SK-N-SH (cell line): Measurements from ENCODE around the gene PTCD2. TPM values are rescaled to one million over a fixed set of nuclear protein-coding genes. Genes with fewer than 3 reads are reported as not detected.

Source experiments
- CTCF ChIA-PET: fragments of 300-600, 350-600 bp; formaldehyde crosslinking; extraction: SDS; loops from one replicate; lab custom pipeline; 2021; lab: Yijun Ruan, JAX
- POLR2A ChIA-PET: fragments of 350-600 bp; sonication (Branson Sonifier 250); formaldehyde crosslinking; extraction: SDS; loops from one replicate; lab custom pipeline; 2020; ENCODE audit warnings: antibody characterized with exemption, inconsistent platforms; lab: Yijun Ruan, JAX
- DNase-seq: peaks from one replicate; pipeline ENCODE4 v3.0.0; 2012
- H2AFZ ChIP-seq: fragments of 200-600 bp; sonication (generic); 2 replicates; pipeline ENCODE4 v1.8.1; 2016; ENCODE audit warnings: antibody characterized with exemption, mild to moderate bottlenecking, low read depth
- H3F3A ChIP-seq: fragments of 200-600 bp; sonication (generic); replicated peaks from 2 replicates; pipeline ENCODE3; 2016; ENCODE audit warnings: antibody characterized with exemption, mild to moderate bottlenecking; ENCODE audit not compliant: insufficient read depth
- H3K27ac ChIP-seq, 2 experiments: fragments of 200-500 bp in 1 of 2; fragments of 200-600 bp in 1 of 2; sonication (Bioruptor generic) in 1 of 2; sonication (generic), shearing (Covaris generic) in 1 of 2; 2 replicates each; pipeline versions ENCODE4 v1.5.1 to v1.6.1; 2014 to 2016; ENCODE audit warnings: low read depth in 2 of 2, inconsistent platforms in 1 of 2, low read length in 1 of 2, mild to moderate bottlenecking in 1 of 2, mixed read lengths in 1 of 2
- H3K27me3 ChIP-seq: fragments of 200-600 bp; sonication (generic), shearing (Covaris generic); 2 replicates; pipeline ENCODE4 v1.6.1; 2016; ENCODE audit warnings: mixed run types; ENCODE audit not compliant: insufficient read depth
- H3K36me3 ChIP-seq, 2 experiments: fragments of 200-500 bp in 1 of 2; fragments of 200-600 bp in 1 of 2; sonication (Bioruptor generic) in 1 of 2; sonication (generic) in 1 of 2; replicated peaks in 1 of 2; 2 replicates each; pipeline versions ENCODE3 to v1.5.1; 2014 to 2016; ENCODE audit warnings: low read length in 1 of 2, mild to moderate bottlenecking in 1 of 2; ENCODE audit not compliant: insufficient read depth in 2 of 2, control insufficient read depth in 1 of 2
- H3K4me1 ChIP-seq, 2 experiments: fragments of 200-500 bp in 1 of 2; fragments of 200-600 bp in 1 of 2; sonication (Bioruptor generic) in 1 of 2; sonication (generic), shearing (Covaris generic) in 1 of 2; 2 replicates each; pipeline versions ENCODE4 v1.5.1 to v1.6.1; 2014 to 2016; ENCODE audit warnings: low read depth in 1 of 2, low read length in 1 of 2, mixed run types in 1 of 2; ENCODE audit not compliant: insufficient read depth in 2 of 2, control insufficient read depth in 1 of 2
- H3K4me2 ChIP-seq: fragments of 200-600 bp; sonication (generic), shearing (Covaris generic); 2 replicates; pipeline ENCODE4 v1.6.1; 2017; ENCODE audit warnings: mixed run types
- H3K4me3 ChIP-seq, 2 experiments: fragments of 200-500 bp in 1 of 2; fragments of 200-600 bp in 1 of 2; sonication (Bioruptor generic) in 1 of 2; sonication (generic), shearing (Covaris generic) in 1 of 2; 2 replicates each; pipeline versions ENCODE4 v1.5.1 to v1.8.1; 2014 to 2016; ENCODE audit warnings: low read depth in 2 of 2, inconsistent platforms in 1 of 2, low read length in 1 of 2, mild to moderate bottlenecking in 1 of 2, mixed read lengths in 1 of 2, moderate library complexity in 1 of 2
- H3K79me2 ChIP-seq: fragments of 200-600 bp; sonication (generic); 2 replicates; pipeline ENCODE4 v1.8.1; 2017; ENCODE audit warnings: mild to moderate bottlenecking; ENCODE audit not compliant: insufficient read depth
- H3K9ac ChIP-seq: fragments of 200-600 bp; sonication (generic); 2 replicates; pipeline ENCODE4 v1.6.1; 2017; ENCODE audit warnings: mixed run types
- H3K9me2 ChIP-seq: fragments of 200-600 bp; sonication (generic); 2 replicates; pipeline ENCODE4 v1.6.1; 2017; ENCODE audit warnings: mixed run types
- H3K9me3 ChIP-seq: fragments of 200-600 bp; sonication (generic); 2 replicates; pipeline ENCODE4 v1.6.1; 2017; ENCODE audit warnings: mixed run types, mild to moderate bottlenecking, moderate library complexity
- H4K20me1 ChIP-seq: fragments of 200-600 bp; sonication (generic); 2 replicates; pipeline ENCODE4 v1.6.1; 2017; ENCODE audit warnings: mild to moderate bottlenecking, mixed run types; ENCODE audit not compliant: insufficient read depth
- CHD2 ChIP-seq: fragments of 150-350 bp; IDR thresholded peaks from 2 replicates; pipeline ENCODE4 v1.6.1; 2018; ENCODE audit warnings: low read length; ENCODE audit not compliant: partially characterized antibody
- ELF1 ChIP-seq: IDR thresholded peaks from 2 replicates; pipeline ENCODE4 v1.4.0; 2012
- EP300 ChIP-seq, 2 experiments: IDR thresholded peaks; 2 replicates each; pipeline versions ENCODE4 v1.4.0 to v1.6.1; 2012; ENCODE audit warnings: borderline replicate concordance in 1 of 2, low read depth in 1 of 2, low read length in 1 of 2
- FOXJ3 ChIP-seq: sonication (generic); formaldehyde crosslinking; IDR thresholded peaks from 2 replicates; pipeline ENCODE4 v1.5.1; 2020; ENCODE audit warnings: mild to moderate bottlenecking, missing genetic modification reagents
- GABPA ChIP-seq: IDR thresholded peaks from 2 replicates; pipeline ENCODE4 v1.4.0; 2012; ENCODE audit warnings: low read depth, mild to moderate bottlenecking
- GATA2 ChIP-seq: sonication (generic); formaldehyde crosslinking; IDR thresholded peaks from 2 replicates; pipeline ENCODE4 v1.5.0; 2020; ENCODE audit warnings: mild to moderate bottlenecking, missing genetic modification reagents
- SIN3A ChIP-seq: IDR thresholded peaks from 2 replicates; pipeline ENCODE4 v1.6.1; 2012; ENCODE audit warnings: low read depth, mild to moderate bottlenecking, low read length, moderate library complexity, borderline replicate concordance
- SMC3 ChIP-seq: IDR thresholded peaks from 2 replicates; pipeline ENCODE4 v1.6.1; 2012; ENCODE audit warnings: low read depth, low read length, improper control_type of control experiment
- TAF1 ChIP-seq: IDR thresholded peaks from 2 replicates; pipeline ENCODE4 v1.6.1; 2012; ENCODE audit warnings: low read depth, mild to moderate bottlenecking, low read length, moderate library complexity, borderline replicate concordance
- YY1 ChIP-seq: IDR thresholded peaks from 2 replicates; pipeline ENCODE4 v1.4.0; 2012; ENCODE audit warnings: low read depth, mild to moderate bottlenecking
- WGBS: methylation state at CpG from one replicate; pipeline ENCODE4 v1.1.6; 2017; ENCODE audit warnings: low lambda C conversion rate; 5-methylcytosine and 5-hydroxymethylcytosine counted together
- polyA plus RNA-seq, 3 experiments: library from polyadenylated mRNA; depleted of rRNA; stranded (reverse); fragments of >200 nt; gene quantifications; 2 replicates each; pipeline ENCODE4 v1.2.3, GENCODE V29; 2012
- TF ChIP-seq, protein P1 (sequence below): IDR thresholded peaks from 2 replicates; pipeline ENCODE4 v1.4.0; 2012; ENCODE audit warnings: low read depth, borderline replicate concordance
- TF ChIP-seq, protein P2 (sequence below): fragments of 150-350 bp; IDR thresholded peaks from 2 replicates; pipeline ENCODE4 v1.6.1; 2016; ENCODE audit warnings: mild to moderate bottlenecking, low read depth, low read length
- TF ChIP-seq, protein P3 (sequence below): fragments of 150-350 bp; IDR thresholded peaks from 2 replicates; pipeline ENCODE4 v1.6.1; 2017; ENCODE audit warnings: antibody characterized with exemption, low read length, low read depth, borderline replicate concordance

PTCD2 gene
- polyA plus RNA-seq, 1 of the 3 experiments (the other 2 are of a cell fraction), result 6.7 TPM

DNA sequence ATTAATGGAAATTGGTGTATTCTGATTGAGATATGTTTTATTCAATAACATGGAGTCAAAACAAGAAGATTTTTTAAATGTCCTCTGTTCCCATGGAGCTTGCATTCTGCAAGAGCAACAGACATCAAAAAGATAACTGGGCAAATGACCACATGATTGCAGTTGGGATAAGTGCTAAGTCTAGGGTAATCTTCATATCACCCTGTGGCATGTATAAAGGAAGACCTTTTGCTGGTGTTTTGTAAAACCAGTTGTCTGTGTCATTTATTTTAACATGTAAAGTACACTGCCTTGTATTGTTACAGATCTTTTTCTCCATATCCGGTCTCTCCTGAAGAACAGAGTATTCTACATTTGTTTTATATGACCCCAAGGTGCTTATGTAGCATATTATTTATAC, 44.0 kb downstream of the PTCD2 start:
- H3K9me2 ChIP-seq, result no peaks in the 10 kb centered on the region
- peaks cover 6 to 17% of the 10 kb centered on the region in 2 experiments for H3K36me3 ChIP-seq
- no peak overlapping the region for H2AFZ ChIP-seq
- CTCF ChIA-PET, result interaction anchor here (3.5 to 5.4 kb wide), 3 partner anchors 9 to 455 kb away, joined by 25 to 64 read pairs (median 36); partner anchors contain the start of gene TNPO1
- H3K4me2 ChIP-seq, result no peak overlapping the region
- no peaks in the 10 kb centered on the region for H4K20me1 ChIP-seq
- H3F3A ChIP-seq, result peaks cover 3% of the 10 kb centered on the region
- no peaks in the 10 kb centered on the region for H3K9me3 ChIP-seq
- H3K27me3 ChIP-seq, result no peaks in the 10 kb centered on the region
- H3K79me2 ChIP-seq, result no peaks in the 10 kb centered on the region
- POLR2A ChIA-PET, result no interaction called here
- TF ChIP-seq FOXJ3 (CRISPR knock-in tag) (no peak), ELF1 (no peak), CHD2 (no peak), GATA2 (CRISPR knock-in tag) (no peak), TAF1 (no peak), SIN3A (no peak), GABPA (no peak), SMC3 (no peak)
- TF ChIP-seq, protein P1, sequence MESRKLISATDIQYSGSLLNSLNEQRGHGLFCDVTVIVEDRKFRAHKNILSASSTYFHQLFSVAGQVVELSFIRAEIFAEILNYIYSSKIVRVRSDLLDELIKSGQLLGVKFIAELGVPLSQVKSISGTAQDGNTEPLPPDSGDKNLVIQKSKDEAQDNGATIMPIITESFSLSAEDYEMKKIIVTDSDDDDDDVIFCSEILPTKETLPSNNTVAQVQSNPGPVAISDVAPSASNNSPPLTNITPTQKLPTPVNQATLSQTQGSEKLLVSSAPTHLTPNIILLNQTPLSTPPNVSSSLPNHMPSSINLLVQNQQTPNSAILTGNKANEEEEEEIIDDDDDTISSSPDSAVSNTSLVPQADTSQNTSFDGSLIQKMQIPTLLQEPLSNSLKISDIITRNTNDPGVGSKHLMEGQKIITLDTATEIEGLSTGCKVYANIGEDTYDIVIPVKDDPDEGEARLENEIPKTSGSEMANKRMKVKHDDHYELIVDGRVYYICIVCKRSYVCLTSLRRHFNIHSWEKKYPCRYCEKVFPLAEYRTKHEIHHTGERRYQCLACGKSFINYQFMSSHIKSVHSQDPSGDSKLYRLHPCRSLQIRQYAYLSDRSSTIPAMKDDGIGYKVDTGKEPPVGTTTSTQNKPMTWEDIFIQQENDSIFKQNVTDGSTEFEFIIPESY, result no peak
- TF ChIP-seq, protein P2, sequence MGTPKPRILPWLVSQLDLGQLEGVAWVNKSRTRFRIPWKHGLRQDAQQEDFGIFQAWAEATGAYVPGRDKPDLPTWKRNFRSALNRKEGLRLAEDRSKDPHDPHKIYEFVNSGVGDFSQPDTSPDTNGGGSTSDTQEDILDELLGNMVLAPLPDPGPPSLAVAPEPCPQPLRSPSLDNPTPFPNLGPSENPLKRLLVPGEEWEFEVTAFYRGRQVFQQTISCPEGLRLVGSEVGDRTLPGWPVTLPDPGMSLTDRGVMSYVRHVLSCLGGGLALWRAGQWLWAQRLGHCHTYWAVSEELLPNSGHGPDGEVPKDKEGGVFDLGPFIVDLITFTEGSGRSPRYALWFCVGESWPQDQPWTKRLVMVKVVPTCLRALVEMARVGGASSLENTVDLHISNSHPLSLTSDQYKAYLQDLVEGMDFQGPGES, result no peak
- TF ChIP-seq, protein P3, sequence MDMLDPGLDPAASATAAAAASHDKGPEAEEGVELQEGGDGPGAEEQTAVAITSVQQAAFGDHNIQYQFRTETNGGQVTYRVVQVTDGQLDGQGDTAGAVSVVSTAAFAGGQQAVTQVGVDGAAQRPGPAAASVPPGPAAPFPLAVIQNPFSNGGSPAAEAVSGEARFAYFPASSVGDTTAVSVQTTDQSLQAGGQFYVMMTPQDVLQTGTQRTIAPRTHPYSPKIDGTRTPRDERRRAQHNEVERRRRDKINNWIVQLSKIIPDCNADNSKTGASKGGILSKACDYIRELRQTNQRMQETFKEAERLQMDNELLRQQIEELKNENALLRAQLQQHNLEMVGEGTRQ, result no peak
- no peak overlapping the region for H3K9ac ChIP-seq
- H3K4me1 ChIP-seq, result peaks cover 10 to 19% of the 10 kb centered on the region in 2 experiments; a peak in 3 of 4 replicates
- WGBS, result 88% methylated on average over 1 of the region's 1 CpG
- H3K4me3 ChIP-seq, result no peak overlapping the region
- DNase-seq, result no peak
- peak overlapping the region in 1 of 2 experiments; percentile 76; a peak in 1 of 4 replicates for H3K27ac ChIP-seq

DNA sequence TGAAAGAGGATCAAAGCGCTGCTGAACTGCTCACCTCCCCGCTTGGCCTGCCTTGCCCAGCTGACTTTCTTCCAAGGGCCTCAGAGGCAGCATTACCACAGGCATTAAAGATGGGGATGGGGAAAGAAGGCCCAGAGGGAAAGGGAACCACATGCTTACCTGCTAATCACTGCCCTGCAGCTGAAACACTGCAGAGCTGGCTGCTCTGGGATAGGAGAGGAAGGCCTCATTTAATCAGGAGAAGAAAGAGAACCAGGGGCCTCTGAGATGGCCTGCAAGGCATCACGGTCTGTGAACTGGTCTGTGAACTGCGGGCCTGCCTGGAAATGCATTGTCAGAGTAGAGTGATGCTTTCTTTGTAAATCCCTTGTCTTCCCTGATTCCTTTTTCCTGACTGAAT, 44.8 kb downstream of the PTCD2 start:
- 97% methylated on average over 4 of the region's 4 CpGs for WGBS

More for the DNA sequence above, 44.8 kb downstream of the PTCD2 start:
- Histone ChIP-seq H3K79me2 (no peaks in the 10 kb centered on the region), H3K27me3 (no peaks in the 10 kb centered on the region), H3K4me2 (no peak overlapping the region), H4K20me1 (no peaks in the 10 kb centered on the region), H3K4me1 (peaks cover 10 to 19% of the 10 kb centered on the region in 2 experiments; a peak in 3 of 4 replicates), H3K9me2 (no peaks in the 10 kb centered on the region), H3K27ac (peak overlapping the region in 1 of 2 experiments; percentile 53; a peak in 1 of 4 replicates), H3F3A (peaks cover 4% of the 10 kb centered on the region), H2AFZ (no peak overlapping the region), H3K4me3 (no peak overlapping the region), H3K9me3 (no peaks in the 10 kb centered on the region), H3K36me3 (peaks cover 3 to 11% of the 10 kb centered on the region in 2 experiments), H3K9ac (no peak overlapping the region)
- CTCF ChIA-PET, result interaction anchor here (1.1 to 5.4 kb wide), 7 partner anchors 9 to 591 kb away, joined by 3 to 64 read pairs (median 24); partner anchors contain the start of genes FCHO2 and TNPO1
- POLR2A ChIA-PET, result no interaction called here
- no peak for DNase-seq
- TF ChIP-seq, protein P3, result no peak
- no peak for TF ChIP-seq YY1
- no peak for TF ChIP-seq EP300 (IDR thresholded peaks at IDR 0.05; ENCODE audit: borderline replicate concordance in 1 of 2, low read depth in 1 of 2, low read length in 1 of 2)
